Duodenal mucosa (tissue), 2 donors: ENCODE measurements around the gene IGLL1.

Experiments
- H3K27ac ChIP-seq: one replicate; pipeline ENCODE4 v1.7.0; 2013; ENCODE audit warnings: low read depth, low read length
- H3K27me3 ChIP-seq, 2 donors: one replicate each; pipeline ENCODE4 v1.7.0; 2013; ENCODE audit warnings: low read length in 2 of 2, control low read depth in 1 of 2; ENCODE audit not compliant: insufficient read depth in 2 of 2, control insufficient read depth in 1 of 2
- H3K36me3 ChIP-seq, 2 donors: one replicate each; pipeline ENCODE4 v1.7.0; 2013; ENCODE audit warnings: low read length in 2 of 2, control low read depth in 1 of 2; ENCODE audit not compliant: insufficient read depth in 2 of 2, control insufficient read depth in 1 of 2
- H3K4me1 ChIP-seq, 2 donors: one replicate each; pipeline ENCODE4 v1.7.0; 2013; ENCODE audit warnings: low read length in 2 of 2, control low read depth in 1 of 2; ENCODE audit not compliant: insufficient read depth in 2 of 2, control insufficient read depth in 1 of 2
- H3K4me3 ChIP-seq, 2 donors: one replicate each; pipeline ENCODE4 v1.7.0; 2013; ENCODE audit warnings: low read length in 2 of 2, low read depth in 1 of 2
- H3K9ac ChIP-seq, 2 donors: one replicate each; pipeline ENCODE4 v1.7.0; 2013; ENCODE audit warnings: low read length in 2 of 2, low read depth in 1 of 2
- H3K9me3 ChIP-seq, 2 donors: one replicate each; pipeline ENCODE4 v1.7.0; 2013; ENCODE audit warnings: low read length in 2 of 2, control low read depth in 1 of 2; ENCODE audit not compliant: control insufficient read depth in 1 of 2

Gene IGLL1

DNA sequence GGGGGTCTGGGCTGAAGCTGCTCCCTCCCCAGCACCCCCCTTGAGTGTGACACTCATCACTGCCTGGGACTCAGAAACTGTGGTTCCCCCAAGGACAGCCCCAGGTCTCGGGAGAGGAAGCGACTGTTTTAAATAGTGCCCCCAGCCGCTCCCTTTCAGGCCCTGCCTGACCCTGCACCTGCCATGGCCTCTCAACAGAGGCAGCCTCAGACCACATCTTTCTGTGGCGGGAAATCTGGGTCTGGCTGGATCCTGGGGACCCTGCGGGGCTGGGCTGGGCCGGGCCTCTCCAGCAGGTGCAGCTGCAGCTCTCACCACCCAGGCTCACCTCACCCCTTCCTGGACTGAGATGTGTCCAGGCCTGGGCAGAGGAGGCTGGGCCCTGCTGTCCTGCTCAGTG is 3.7 kb upstream of the IGLL1 start:
- Histone ChIP-seq H3K36me3 (no peaks in the 10 kb centered on the region), H3K4me3 (no peak overlapping the region), H3K9ac (no peak overlapping the region), H3K27me3 (no peaks in the 10 kb centered on the region), H3K4me1 (no peaks in the 10 kb centered on the region), H3K9me3 (no peaks in the 10 kb centered on the region), H3K27ac (no peak overlapping the region)

DNA sequence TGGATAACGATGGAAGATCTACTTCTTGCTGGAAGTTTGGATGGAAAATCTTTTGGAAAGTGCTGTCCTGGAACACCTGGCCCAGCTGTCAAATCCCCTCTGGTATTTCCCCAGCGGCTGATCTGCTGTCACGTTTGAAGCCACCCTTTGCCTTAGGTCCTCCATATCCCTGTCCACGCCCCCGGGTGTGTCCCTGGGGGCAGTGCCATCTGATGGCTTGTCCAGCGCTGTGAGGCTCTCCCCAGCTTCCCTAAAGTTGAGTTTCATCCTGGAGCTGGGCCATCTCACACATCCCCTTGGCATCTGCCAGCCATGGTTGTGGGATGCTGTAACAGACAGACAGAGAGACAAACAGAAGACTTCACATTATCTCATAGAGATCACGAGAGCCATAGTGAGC is 3.1 kb upstream of the IGLL1 start:
- no peaks in the 10 kb centered on the region for H3K9me3 ChIP-seq
- no peak overlapping the region for H3K4me3 ChIP-seq
- H3K27me3 ChIP-seq: no peaks in the 10 kb centered on the region
- no peak overlapping the region for H3K27ac ChIP-seq
- H3K4me1 ChIP-seq: no peaks in the 10 kb centered on the region
- H3K36me3 ChIP-seq: no peaks in the 10 kb centered on the region
- no peak overlapping the region for H3K9ac ChIP-seq

DNA sequence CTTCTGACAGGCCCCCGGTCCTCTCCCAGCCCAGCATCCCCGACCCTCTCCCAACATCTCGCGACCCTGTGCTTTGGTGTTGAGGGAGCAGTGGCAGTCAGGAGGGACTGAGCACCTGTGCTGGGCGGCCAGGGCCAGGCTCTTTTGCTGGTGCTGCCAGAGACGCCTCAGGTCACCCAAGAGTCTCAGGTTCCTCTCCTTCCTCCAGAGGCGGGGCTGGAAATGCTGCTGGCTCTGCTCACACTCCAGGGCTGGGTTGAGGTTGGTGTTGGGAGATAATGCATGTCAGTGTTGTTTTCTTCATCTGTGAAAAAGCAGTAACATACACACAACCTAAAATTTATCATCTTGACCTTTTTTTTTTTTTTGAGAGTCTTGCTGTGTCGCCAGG is 1.2 kb upstream of the IGLL1 start:
- no peaks in the 10 kb centered on the region for H3K27me3 ChIP-seq

DNA sequence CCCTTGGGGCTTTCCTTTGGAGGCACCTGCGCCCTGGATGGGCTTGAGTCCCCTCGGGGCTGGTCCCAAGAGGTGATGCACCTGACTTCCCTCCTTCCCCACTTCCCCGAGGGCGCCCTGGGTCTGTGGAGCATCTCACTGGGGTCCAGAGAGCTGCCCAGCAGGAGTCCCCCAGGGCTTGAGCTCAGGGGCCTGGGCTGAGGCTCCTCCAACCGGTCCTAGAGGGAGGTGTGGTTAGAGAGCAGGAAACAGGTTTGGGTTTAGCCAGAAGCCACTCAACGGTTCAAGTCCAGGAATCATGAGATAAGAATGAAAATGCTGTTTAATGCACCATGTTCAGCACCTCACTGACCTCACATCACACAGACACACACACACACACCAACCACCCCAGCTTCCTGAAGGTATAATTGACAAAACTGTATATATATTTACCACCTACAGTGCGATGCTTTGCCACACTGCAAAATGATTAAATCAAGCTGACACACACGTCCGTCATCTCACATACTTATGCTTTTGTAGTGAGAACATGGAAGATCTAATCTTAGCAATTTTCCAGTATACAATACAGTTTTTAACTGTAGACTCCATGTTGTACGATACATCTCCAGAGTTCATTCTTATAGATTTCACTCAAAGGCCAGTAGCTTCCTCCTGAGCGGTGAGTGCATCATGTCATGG is 628 bp upstream of the IGLL1 start:
- no peaks in the 10 kb centered on the region for H3K4me1 ChIP-seq
- H3K4me3 ChIP-seq: no peak overlapping the region
- no peak overlapping the region for H3K9ac ChIP-seq
- no peak overlapping the region for H3K27ac ChIP-seq
- no peaks in the 10 kb centered on the region for H3K9me3 ChIP-seq
- H3K27me3 ChIP-seq: no peaks in the 10 kb centered on the region
- no peaks in the 10 kb centered on the region for H3K36me3 ChIP-seq

More for the DNA sequence above, 1.2 kb upstream of the IGLL1 start:
- no peaks in the 10 kb centered on the region for H3K4me1 ChIP-seq
- H3K36me3 ChIP-seq: no peaks in the 10 kb centered on the region
- H3K9ac ChIP-seq: no peak overlapping the region
- H3K4me3 ChIP-seq: no peak overlapping the region
- no peak overlapping the region for H3K27ac ChIP-seq
- no peaks in the 10 kb centered on the region for H3K9me3 ChIP-seq

DNA sequence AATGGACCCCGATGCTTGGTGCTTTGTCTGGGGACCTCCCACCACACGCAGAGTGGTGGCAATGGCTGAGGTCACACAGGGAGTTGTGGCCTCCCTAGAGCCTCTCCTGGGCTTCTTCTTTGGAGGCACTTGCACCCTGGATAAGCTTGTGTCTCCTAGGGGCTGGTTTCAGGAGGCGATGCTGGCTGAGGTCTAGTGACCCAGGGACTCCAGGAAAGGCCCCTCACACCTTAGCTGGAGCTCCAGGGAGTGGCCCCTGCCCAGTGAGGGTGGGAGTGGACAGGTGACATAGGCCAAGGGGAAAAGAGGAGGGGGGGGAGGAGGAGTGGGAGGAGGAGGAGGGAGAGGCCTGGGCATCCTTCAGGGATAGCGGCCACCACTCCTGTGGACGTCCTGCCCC is 810 bp downstream of the IGLL1 start:
- H3K9me3 ChIP-seq: no peaks in the 10 kb centered on the region
- no peaks in the 10 kb centered on the region for H3K36me3 ChIP-seq
- no peaks in the 10 kb centered on the region for H3K27me3 ChIP-seq
- H3K27ac ChIP-seq: no peak overlapping the region
- no peak overlapping the region for H3K4me3 ChIP-seq
- H3K4me1 ChIP-seq: no peaks in the 10 kb centered on the region
- H3K9ac ChIP-seq: no peak overlapping the region

DNA sequence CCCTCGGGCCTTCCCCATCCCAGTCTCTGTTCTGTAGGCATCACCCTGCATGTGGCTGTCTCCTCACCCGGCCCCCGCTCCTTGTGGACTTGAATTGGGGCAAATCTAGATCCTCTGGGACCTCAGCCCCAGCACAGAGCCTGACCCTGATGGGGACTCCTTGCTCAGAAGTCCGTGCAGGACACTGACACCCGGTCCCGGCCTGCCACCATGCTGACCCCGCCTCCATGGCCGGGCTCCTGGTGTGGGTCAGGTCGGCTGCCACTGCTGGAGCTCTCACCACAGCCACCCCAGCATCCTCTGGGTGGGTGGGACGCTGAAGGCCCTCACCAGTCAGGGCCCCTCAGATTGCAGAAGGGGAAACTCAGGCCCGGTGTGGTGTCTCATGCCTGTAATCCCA is 1.8 kb downstream of the IGLL1 start:
- no peaks in the 10 kb centered on the region for H3K36me3 ChIP-seq
- H3K9ac ChIP-seq: no peak overlapping the region
- no peak overlapping the region for H3K4me3 ChIP-seq
- H3K4me1 ChIP-seq: no peaks in the 10 kb centered on the region
- H3K27ac ChIP-seq: no peak overlapping the region
- H3K27me3 ChIP-seq: no peaks in the 10 kb centered on the region
- H3K9me3 ChIP-seq: no peaks in the 10 kb centered on the region

DNA sequence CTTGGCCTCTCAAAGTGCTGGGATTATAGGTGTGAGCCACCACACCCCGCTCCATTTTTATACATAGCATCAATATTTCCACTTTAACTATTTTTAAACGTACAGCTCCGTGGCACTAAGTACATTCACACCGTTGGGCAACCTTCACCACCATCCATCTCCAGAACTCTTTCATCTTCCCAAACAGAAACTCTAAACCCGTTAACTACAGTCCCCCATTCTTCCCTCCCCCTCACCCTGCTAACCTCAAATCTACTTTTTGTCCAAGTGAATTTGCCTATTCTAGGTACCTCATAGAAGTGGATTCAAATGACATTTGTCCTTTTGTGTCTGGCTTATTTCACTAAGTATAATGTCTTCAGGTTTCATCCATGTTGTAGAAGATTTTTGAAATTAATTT is 3.4 kb downstream of the IGLL1 start:
- Histone ChIP-seq H3K27ac (no peak overlapping the region), H3K27me3 (no peaks in the 10 kb centered on the region), H3K9ac (no peak overlapping the region), H3K4me3 (no peak overlapping the region), H3K9me3 (no peaks in the 10 kb centered on the region), H3K36me3 (no peaks in the 10 kb centered on the region), H3K4me1 (no peaks in the 10 kb centered on the region)

DNA sequence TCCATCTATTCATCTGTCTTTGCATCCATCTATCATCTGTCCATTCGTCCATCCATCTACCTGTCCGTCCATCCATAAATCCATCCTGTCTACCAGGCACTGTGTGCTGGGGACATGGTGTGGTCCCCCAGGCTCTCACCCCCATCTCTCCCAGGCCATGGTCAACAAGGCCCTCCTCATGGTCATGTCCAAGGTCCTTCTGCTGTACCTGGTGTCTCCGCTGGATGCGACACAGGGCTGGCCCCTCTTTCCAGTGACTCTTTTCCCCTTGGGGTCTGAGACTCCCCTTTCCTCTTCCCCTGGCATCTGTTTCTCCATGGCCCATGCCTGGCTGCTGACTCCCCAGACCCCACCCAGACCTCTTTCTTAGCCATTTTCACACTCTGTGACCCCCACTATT is 4.5 kb downstream of the IGLL1 start:
- Histone ChIP-seq H3K27ac (no peak overlapping the region), H3K4me3 (no peak overlapping the region), H3K4me1 (no peaks in the 10 kb centered on the region), H3K27me3 (no peaks in the 10 kb centered on the region), H3K9me3 (no peaks in the 10 kb centered on the region), H3K9ac (no peak overlapping the region), H3K36me3 (no peaks in the 10 kb centered on the region)

DNA sequence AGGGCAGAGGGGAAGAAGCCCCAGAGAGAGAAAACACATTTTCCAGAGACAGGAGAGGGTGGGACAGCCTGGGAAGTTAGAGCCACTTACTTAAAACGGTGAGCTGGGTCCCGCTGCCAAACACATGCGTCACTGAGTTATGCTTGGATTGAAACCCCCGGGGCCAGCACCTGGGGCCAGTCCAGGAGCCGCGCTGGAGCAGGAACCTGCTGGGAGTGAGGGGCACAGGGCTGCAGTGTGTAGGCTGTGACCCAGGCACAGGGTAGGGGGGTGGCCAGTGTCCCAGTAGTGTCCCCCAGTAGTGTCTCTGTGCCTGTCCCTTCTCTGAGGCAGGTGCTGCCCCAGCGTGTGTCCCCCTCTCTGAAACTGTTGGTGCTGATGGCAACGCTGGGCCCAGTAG is 5.2 kb downstream of the IGLL1 start:
- Histone ChIP-seq H3K4me1 (no peaks in the 10 kb centered on the region), H3K4me3 (no peak overlapping the region), H3K36me3 (no peaks in the 10 kb centered on the region), H3K9ac (no peak overlapping the region), H3K9me3 (no peaks in the 10 kb centered on the region), H3K27me3 (no peaks in the 10 kb centered on the region), H3K27ac (no peak overlapping the region)

DNA sequence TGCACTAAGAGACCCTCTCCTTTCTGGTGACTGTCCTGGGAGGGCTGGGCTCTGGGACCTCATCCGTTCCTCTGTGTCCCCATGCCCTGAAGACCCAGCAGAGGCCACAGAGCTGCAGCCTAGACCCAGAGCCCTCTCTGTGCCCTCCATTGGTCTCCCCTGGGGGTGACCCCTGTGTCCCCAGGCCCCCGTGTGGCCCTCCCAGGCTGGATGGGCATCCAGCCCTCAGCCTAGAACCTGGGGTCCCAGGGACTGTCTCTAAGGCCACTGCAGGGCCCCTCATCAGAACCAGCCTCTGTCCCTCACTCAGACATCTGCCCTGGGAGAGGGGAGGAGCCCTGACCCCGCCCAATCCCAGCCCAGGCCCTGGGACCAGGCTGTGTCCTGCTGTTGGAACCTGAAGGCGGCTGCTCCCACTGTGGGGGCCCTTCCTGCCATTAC is 5.7 kb downstream of the IGLL1 start:
- Histone ChIP-seq H3K9me3 (no peaks in the 10 kb centered on the region), H3K9ac (no peak overlapping the region), H3K27ac (no peak overlapping the region), H3K4me1 (no peaks in the 10 kb centered on the region), H3K4me3 (no peak overlapping the region), H3K36me3 (no peaks in the 10 kb centered on the region), H3K27me3 (no peaks in the 10 kb centered on the region)
